Measurements from ENCODE around the gene CD44.

Gene CD44

GRCh38 chr11:35112056-35112845, 26.7 kb upstream of the CD44 start:
- DNase-seq = no peak

GRCh38 chr11:35112846-35113105, 26.2 kb upstream of the CD44 start:
- DNase-seq = no peak

GRCh38 chr11:35114906-35115687, 23.9 kb upstream of the CD44 start:
- no peak for DNase-seq

- DNase-seq = no peak
Observed at GRCh38 chr11:35115688-35116030, 23.3 kb upstream of the CD44 start.

GRCh38 chr11:35116245-35116644, 22.7 kb upstream of the CD44 start:
- DNase-seq = no peak

GRCh38 chr11:35116762-35117640, 22.0 kb upstream of the CD44 start:
- peak; percentile 74 for DNase-seq

GRCh38 chr11:35118906-35119305, 20.1 kb upstream of the CD44 start:
- DNase-seq = no peak

GRCh38 chr11:35121326-35121865, 17.6 kb upstream of the CD44 start:
- no peak for DNase-seq

GRCh38 chr11:35122308-35122707, 16.7 kb upstream of the CD44 start:
- no peak for DNase-seq

GRCh38 chr11:35126000-35126878, 12.7 kb upstream of the CD44 start:
- DNase-seq = no peak

GRCh38 chr11:35126879-35127581, 11.9 kb upstream of the CD44 start:
- DNase-seq = no peak

- no peak for DNase-seq
Observed at GRCh38 chr11:35127619-35128018, 11.4 kb upstream of the CD44 start.

GRCh38 chr11:35131094-35131493, 7.9 kb upstream of the CD44 start:
- no peak for DNase-seq

- peak; percentile 73 for DNase-seq
Observed at GRCh38 chr11:35131886-35132285, 7.1 kb upstream of the CD44 start.

- no peak for DNase-seq
Observed at GRCh38 chr11:35133656-35134055, 5.3 kb upstream of the CD44 start.

- DNase-seq = no peak
Observed at GRCh38 chr11:35134403-35135148, 4.4 kb upstream of the CD44 start.

- no peak for DNase-seq
Observed at GRCh38 chr11:35135222-35135621, 3.7 kb upstream of the CD44 start.

- no peak for DNase-seq
Observed at GRCh38 chr11:35136311-35136710, 2.7 kb upstream of the CD44 start.

- no peak for DNase-seq
Observed at GRCh38 chr11:35138058-35138457, 913 bp upstream of the CD44 start.

- no peak for DNase-seq
Observed at GRCh38 chr11:35138606-35138942, 397 bp upstream of the CD44 start.

- peak; percentile 79 for DNase-seq
Observed at GRCh38 chr11:35139722-35140282, 831 bp downstream of the CD44 start.
